IMR-90 (cell line): Measurements from ENCODE around the gene CHCT1.

Experiments used
- BHLHE40 ChIP-seq: fragments of 150-350 bp; IDR thresholded peaks from 2 replicates; pipeline ENCODE4 v1.6.1; 2016; ENCODE audit warnings: mild to moderate bottlenecking, low read depth, low read length
- CEBPB ChIP-seq: IDR thresholded peaks from 2 replicates; pipeline ENCODE4 v1.6.1; 2012; ENCODE audit warnings: low read depth, low read length, improper control_type of control experiment
- CTCF ChIP-seq: conservative IDR thresholded peaks from 2 replicates; pipeline ENCODE4 v1.5.1; 2012; ENCODE audit warnings: mild to moderate bottlenecking, low read depth, low read length, improper control_type of control experiment
- FOS ChIP-seq: fragments of 150-350 bp; IDR thresholded peaks from 2 replicates; pipeline ENCODE4 v1.6.1; 2016; ENCODE audit warnings: low read depth, low read length
- MAFK ChIP-seq: IDR thresholded peaks from 2 replicates; pipeline ENCODE4 v1.6.1; 2012; ENCODE audit warnings: low read depth, low read length, improper control_type of control experiment
- MAZ ChIP-seq: IDR thresholded peaks from 2 replicates; pipeline ENCODE4 v1.6.1; 2012; ENCODE audit warnings: low read depth, mild to moderate bottlenecking, low read length, improper control_type of control experiment, moderate library complexity, borderline replicate concordance
- MXI1 ChIP-seq: IDR thresholded peaks from 2 replicates; pipeline ENCODE4 v1.6.1; 2012; ENCODE audit warnings: low read depth, mild to moderate bottlenecking, low read length, moderate library complexity, borderline replicate concordance
- NFE2L2 ChIP-seq: fragments of 150-350 bp; IDR thresholded peaks from 2 replicates; pipeline ENCODE4 v1.6.1; 2016; ENCODE audit warnings: low read depth, mild to moderate bottlenecking, low read length
- POLR2A ChIP-seq: IDR thresholded peaks from 2 replicates; pipeline ENCODE4 v1.6.1; 2012; ENCODE audit warnings: mild to moderate bottlenecking, low read depth, low read length
- RAD21 ChIP-seq: IDR thresholded peaks from 2 replicates; pipeline ENCODE4 v1.6.1; 2012; ENCODE audit warnings: low read length, improper control_type of control experiment
- RCOR1 ChIP-seq: IDR thresholded peaks from 2 replicates; pipeline ENCODE4 v1.6.1; 2012; ENCODE audit warnings: mild to moderate bottlenecking, low read length, improper control_type of control experiment; ENCODE audit not compliant: insufficient replicate concordance
- RFX5 ChIP-seq: IDR thresholded peaks from 2 replicates; pipeline ENCODE4 v1.8.0; 2012; ENCODE audit warnings: low read depth, mild to moderate bottlenecking, low read length, moderate library complexity
- SMC3 ChIP-seq: fragments of 150-350 bp; IDR thresholded peaks from 2 replicates; pipeline ENCODE4 v1.6.1; 2016; ENCODE audit warnings: low read depth, mild to moderate bottlenecking, antibody characterized with exemption, low read length, moderate library complexity
- USF2 ChIP-seq: fragments of 150-350 bp; IDR thresholded peaks from 2 replicates; pipeline ENCODE4 v1.6.1; 2017; ENCODE audit warnings: mild to moderate bottlenecking, antibody characterized with exemption, low read length, low read depth

DNA sequence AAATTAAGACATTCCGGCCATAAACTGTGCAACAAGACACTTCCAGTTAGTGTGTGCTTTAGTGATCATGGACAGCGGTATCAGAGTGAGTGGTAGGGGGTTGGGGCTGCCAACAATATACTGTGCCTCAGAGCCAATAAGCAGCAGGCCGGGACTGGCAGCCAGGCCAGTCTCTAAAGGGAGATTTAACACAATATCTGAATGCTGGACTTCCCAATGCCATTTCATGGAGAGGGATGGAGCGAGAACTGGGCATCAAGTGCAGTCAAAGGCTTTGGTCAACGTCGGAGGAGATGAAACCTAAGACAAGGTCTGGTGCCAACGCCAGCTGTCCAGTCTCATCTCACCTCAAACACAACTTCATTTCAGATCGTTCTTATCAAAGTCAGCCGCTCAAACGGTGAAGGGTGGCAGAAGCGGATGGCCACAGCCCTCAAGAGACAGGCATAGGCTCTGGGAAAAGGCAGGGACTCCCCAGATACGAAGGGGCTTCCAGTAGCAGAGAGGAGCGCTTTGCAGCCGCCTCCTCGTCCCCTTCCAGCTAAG is 31.3 kb upstream of the CHCT1 start:
- TF ChIP-seq CTCF (no peak), SMC3 (no peak), POLR2A (0 out of 2 replicates have a peak, but pooled peaks have one; percentile 0), RAD21 (no peak), BHLHE40 (no peak), MAZ (no peak), MAFK (no peak), MXI1 (0 out of 2 replicates have a peak, but pooled peaks have one; percentile 16), NFE2L2 (no peak), USF2 (no peak), RCOR1 (no peak), FOS (no peak), RFX5 (no peak), CEBPB (no peak)
